Prostate gland (tissue), 2 donors: ENCODE measurements around the gene ADD3.

ENCODE experiments used
- POLR2A ChIP-seq: fragments of 450-650 bp; IDR thresholded peaks from one replicate; pipeline ENCODE4 v1.6.1; 2016; ENCODE audit warnings: antibody characterized with exemption, mild to moderate bottlenecking
- POLR2AphosphoS5 ChIP-seq: sonication (generic); formaldehyde crosslinking; IDR thresholded peaks from one replicate; pipeline ENCODE4 v1.6.1; 2017; ENCODE audit warnings: antibody characterized with exemption
- TF ChIP-seq, protein P1 (sequence below), 4 experiments: fragments of 200-600 bp in 2 of 4; fragments of 450-650 bp in 2 of 4; sonication (generic) in 2 of 4; IDR thresholded peaks; 1 replicate in 3 of 4; 2 replicates in 1 of 4; pipeline ENCODE4 v1.5.1; 2016 to 2019; ENCODE audit warnings: antibody characterized with exemption in 4 of 4, mild to moderate bottlenecking in 2 of 4, moderate library complexity in 2 of 4

DNA sequence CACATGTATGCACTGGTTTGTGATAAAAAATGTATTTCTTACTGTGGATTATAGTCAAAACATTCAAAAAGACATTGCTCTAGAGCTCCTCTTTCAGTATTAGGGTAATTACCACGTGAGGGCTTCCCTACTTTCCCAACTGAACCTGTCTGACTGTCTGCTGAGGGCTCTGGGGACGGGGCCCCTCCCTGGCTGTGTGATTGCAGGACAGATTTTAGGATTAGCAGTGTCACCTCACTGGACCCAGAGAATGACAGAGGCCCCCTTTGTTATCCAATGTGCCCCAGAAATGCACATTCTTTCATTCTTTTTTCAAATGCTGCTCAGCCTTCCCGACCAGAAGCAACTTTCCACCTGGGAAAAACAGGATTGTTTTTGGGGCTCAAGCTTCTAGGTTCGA lies 156.1 kb downstream of the ADD3 start:
- TF ChIP-seq, protein P1, sequence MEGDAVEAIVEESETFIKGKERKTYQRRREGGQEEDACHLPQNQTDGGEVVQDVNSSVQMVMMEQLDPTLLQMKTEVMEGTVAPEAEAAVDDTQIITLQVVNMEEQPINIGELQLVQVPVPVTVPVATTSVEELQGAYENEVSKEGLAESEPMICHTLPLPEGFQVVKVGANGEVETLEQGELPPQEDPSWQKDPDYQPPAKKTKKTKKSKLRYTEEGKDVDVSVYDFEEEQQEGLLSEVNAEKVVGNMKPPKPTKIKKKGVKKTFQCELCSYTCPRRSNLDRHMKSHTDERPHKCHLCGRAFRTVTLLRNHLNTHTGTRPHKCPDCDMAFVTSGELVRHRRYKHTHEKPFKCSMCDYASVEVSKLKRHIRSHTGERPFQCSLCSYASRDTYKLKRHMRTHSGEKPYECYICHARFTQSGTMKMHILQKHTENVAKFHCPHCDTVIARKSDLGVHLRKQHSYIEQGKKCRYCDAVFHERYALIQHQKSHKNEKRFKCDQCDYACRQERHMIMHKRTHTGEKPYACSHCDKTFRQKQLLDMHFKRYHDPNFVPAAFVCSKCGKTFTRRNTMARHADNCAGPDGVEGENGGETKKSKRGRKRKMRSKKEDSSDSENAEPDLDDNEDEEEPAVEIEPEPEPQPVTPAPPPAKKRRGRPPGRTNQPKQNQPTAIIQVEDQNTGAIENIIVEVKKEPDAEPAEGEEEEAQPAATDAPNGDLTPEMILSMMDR (IDR thresholded peaks at IDR 0.05), result no peak
- TF ChIP-seq POLR2AphosphoS5 (no peak), POLR2A (no peak)
